Measurements from ENCODE around the gene GAS6.

The GAS6 gene

GRCh38 chr13:113784645-113785024, 79.2 kb downstream of the GAS6 start:
- DNase-seq (ENCODE audit: extremely low spot score) = no peak
- POLR2A ChIA-PET = no interaction called here
- CTCF ChIA-PET = no interaction called here
- TF ChIP-seq TARDBP (IDR thresholded peaks at IDR 0.05) = no peak
- TF ChIP-seq FOXM1 (IDR thresholded peaks at IDR 0.05; ENCODE audit: borderline replicate concordance) = no peak
- TF ChIP-seq L3MBTL2 (conservative IDR thresholded peaks at IDR 0.05) = no peak
- TF ChIP-seq ARNT (IDR thresholded peaks at IDR 0.05) = no peak
- TF ChIP-seq PKNOX1 (IDR thresholded peaks at IDR 0.05) = no peak

DNA sequence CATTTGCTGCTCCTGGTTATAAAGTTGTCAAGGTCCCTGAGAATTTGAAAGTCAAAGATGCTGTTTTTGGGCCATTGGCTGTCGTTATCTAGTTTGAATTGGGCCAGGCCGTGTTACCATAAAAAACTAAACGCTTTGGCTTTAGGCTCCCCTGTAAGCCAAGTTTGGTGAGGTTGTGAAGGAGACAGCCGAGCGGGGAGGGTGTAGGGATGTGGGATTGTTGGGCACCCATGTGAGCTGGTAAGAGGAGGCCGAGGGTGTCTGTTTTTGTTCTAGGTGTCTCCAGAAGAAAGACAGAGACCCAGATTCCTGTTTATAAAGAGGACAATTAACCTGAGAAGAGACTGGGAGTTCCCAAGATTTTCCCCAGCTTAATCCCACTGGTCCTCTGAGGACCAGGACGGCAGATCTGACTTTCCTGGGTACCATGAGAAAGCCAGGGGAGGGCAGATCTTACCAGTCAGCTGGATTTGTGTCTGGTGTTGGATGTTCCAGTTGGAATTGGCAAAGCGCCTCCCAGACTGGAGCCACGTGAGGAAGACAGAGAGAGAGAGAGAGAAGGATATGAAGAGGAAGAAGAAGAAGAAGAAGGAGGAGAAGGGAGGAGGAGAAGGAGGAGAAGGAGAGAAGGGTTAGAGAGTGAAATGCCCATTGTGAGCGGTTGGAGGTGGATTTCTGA, 79.8 kb downstream of the GAS6 start:
- DNase-seq (ENCODE audit: extremely low spot score) = no peak
- POLR2A ChIA-PET = no interaction called here

DNA sequence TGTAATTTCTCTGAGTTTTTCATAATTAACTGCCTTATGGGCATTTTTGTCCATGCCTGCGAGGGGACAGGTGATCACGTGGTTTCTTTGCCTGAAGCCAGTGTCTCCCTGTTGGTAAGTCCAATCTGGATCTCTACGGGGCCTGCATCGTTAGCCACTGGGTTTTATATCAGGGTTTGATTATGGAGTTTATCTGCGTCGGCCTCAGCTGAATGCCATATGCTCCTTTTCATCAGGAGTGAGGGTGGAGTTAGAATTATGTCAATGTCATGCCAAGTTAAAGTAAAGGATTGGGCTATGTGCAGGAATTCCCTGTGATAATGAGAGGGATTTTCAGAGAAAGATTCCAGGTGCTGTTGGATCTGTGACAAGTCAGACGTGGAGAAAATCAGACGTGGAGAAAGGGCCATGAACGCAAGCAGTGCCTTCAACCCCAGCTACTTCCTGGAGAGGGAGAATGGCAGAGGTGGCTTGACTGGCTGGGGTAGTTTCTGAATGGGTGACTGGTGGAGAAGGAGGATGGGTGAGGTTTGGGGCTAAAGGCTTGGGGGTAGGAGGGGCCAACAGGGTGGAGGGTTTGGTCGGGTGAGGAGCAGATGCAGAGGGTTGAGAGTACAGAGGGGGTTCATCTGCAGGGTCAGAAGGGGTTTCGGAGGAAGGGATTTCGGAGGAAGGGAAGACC, 80.5 kb downstream of the GAS6 start:
- CTCF ChIA-PET = no interaction called here
- POLR2A ChIA-PET = no interaction called here
- no peak for DNase-seq (ENCODE audit: extremely low spot score)
- TF ChIP-seq FOXM1 (IDR thresholded peaks at IDR 0.05; ENCODE audit: borderline replicate concordance) (no peak), SP1 (IDR thresholded peaks at IDR 0.05) (no peak), ARNT (IDR thresholded peaks at IDR 0.05) (no peak), NFRKB (IDR thresholded peaks at IDR 0.05) (no peak), TARDBP (IDR thresholded peaks at IDR 0.05) (no peak)

More for the DNA sequence above, 79.8 kb downstream of the GAS6 start:
- TF ChIP-seq HDGF (IDR thresholded peaks at IDR 0.05; ENCODE audit: borderline replicate concordance) = no peak
- TF ChIP-seq LEF1 (IDR thresholded peaks at IDR 0.05; ENCODE audit: borderline replicate concordance) = no peak
- no peak for TF ChIP-seq NFRKB (IDR thresholded peaks at IDR 0.05)
- TF ChIP-seq FOXM1 (IDR thresholded peaks at IDR 0.05; ENCODE audit: borderline replicate concordance) = no peak
- no peak for TF ChIP-seq L3MBTL2 (conservative IDR thresholded peaks at IDR 0.05)
- no peak for TF ChIP-seq BHLHE40 (IDR thresholded peaks at IDR 0.05; ENCODE audit: borderline replicate concordance)
- no peak for TF ChIP-seq TARDBP (IDR thresholded peaks at IDR 0.05)
- no peak for TF ChIP-seq ARNT (IDR thresholded peaks at IDR 0.05)
- TF ChIP-seq FOXK2 (IDR thresholded peaks at IDR 0.05) = no peak
- no peak for TF ChIP-seq PKNOX1 (IDR thresholded peaks at IDR 0.05)
- CTCF ChIA-PET = no interaction called here

- TF ChIP-seq LEF1 (IDR thresholded peaks at IDR 0.05; ENCODE audit: borderline replicate concordance) (no peak), FOXK2 (IDR thresholded peaks at IDR 0.05) (no peak)
These were observed 81.4 kb downstream of the GAS6 start for GRCh38 chr13:113782472-113782871.

GRCh38 chr13:113781571-113781970, 82.3 kb downstream of the GAS6 start:
- no peak for TF ChIP-seq ELF4 (IDR thresholded peaks at IDR 0.05)
- TF ChIP-seq L3MBTL2 (conservative IDR thresholded peaks at IDR 0.05) = no peak
- TF ChIP-seq HDGF (IDR thresholded peaks at IDR 0.05; ENCODE audit: borderline replicate concordance) = no peak
- no peak for TF ChIP-seq FOXK2 (IDR thresholded peaks at IDR 0.05)
- no peak for TF ChIP-seq LEF1 (IDR thresholded peaks at IDR 0.05; ENCODE audit: borderline replicate concordance)
- no peak for TF ChIP-seq SP1 (IDR thresholded peaks at IDR 0.05)
- no peak for TF ChIP-seq FOXM1 (IDR thresholded peaks at IDR 0.05; ENCODE audit: borderline replicate concordance)
- no peak for TF ChIP-seq PKNOX1 (IDR thresholded peaks at IDR 0.05)
- TF ChIP-seq BHLHE40 (IDR thresholded peaks at IDR 0.05; ENCODE audit: borderline replicate concordance) = no peak
- no peak for TF ChIP-seq TARDBP (IDR thresholded peaks at IDR 0.05)
- no peak for TF ChIP-seq ARNT (IDR thresholded peaks at IDR 0.05)
- TF ChIP-seq NFRKB (IDR thresholded peaks at IDR 0.05) = no peak
- no peak for TF ChIP-seq ZNF384 (IDR thresholded peaks at IDR 0.05)
- TF ChIP-seq SUZ12 (IDR thresholded peaks at IDR 0.05) = no peak
- TF ChIP-seq FOXA1 (IDR thresholded peaks at IDR 0.05) = no peak
- TF ChIP-seq CTBP1 (IDR thresholded peaks at IDR 0.05; ENCODE audit: borderline replicate concordance) = no peak
- DNase-seq (ENCODE audit: extremely low spot score) = no peak
- ChIA-PET CTCF (no interaction called here), POLR2A (no interaction called here)

More at GRCh38 chr13:113782472-113782871, 81.4 kb downstream of the GAS6 start:
- CTCF ChIA-PET = no interaction called here
- no peak for DNase-seq (ENCODE audit: extremely low spot score)
- POLR2A ChIA-PET = no interaction called here

- DNase-seq (ENCODE audit: extremely low spot score) = peak; percentile 31
- TF ChIP-seq NFRKB (IDR thresholded peaks at IDR 0.05) (no peak), TARDBP (IDR thresholded peaks at IDR 0.05) (no peak), PKNOX1 (IDR thresholded peaks at IDR 0.05) (no peak), ELF4 (IDR thresholded peaks at IDR 0.05) (no peak)
- POLR2A ChIA-PET = no interaction called here
- CTCF ChIA-PET = no interaction called here
These were observed 86.3 kb downstream of the GAS6 start for GRCh38 chr13:113777311-113778260.
